HG02588 (cell line): ENCODE results near the gene CEP112.

Source experiments
- ATAC-seq: cut with Tn5 transposase; IDR thresholded peaks from one replicate; pipeline ENCODE4 v1.9.1; 2021; ENCODE audit warnings: mild to moderate bottlenecking, moderate library complexity; ENCODE audit not compliant: unreplicated experiment

CEP112 gene

GRCh38 chr17:66211047-66211810 is 19.3 kb upstream of the CEP112 start:
- no peak for ATAC-seq

- ATAC-seq: no peak
Measured at GRCh38 chr17:66210208-66210574, 18.3 kb upstream of the CEP112 start.

- ATAC-seq: no peak
Measured at GRCh38 chr17:66207936-66208335, 16.0 kb upstream of the CEP112 start.

- ATAC-seq: no peak
Measured at GRCh38 chr17:66203274-66204015, 11.5 kb upstream of the CEP112 start.

GRCh38 chr17:66200685-66201092 is 8.8 kb upstream of the CEP112 start:
- ATAC-seq: no peak

GRCh38 chr17:66198242-66198641 is 6.3 kb upstream of the CEP112 start:
- ATAC-seq: no peak

GRCh38 chr17:66192378-66192687 is 400 bp upstream of the CEP112 start:
- ATAC-seq: no peak

- no peak for ATAC-seq
Measured at GRCh38 chr17:66190738-66191592, 968 bp downstream of the CEP112 start.

GRCh38 chr17:66187718-66188117 is 4.2 kb downstream of the CEP112 start:
- no peak for ATAC-seq

- no peak for ATAC-seq
Measured at GRCh38 chr17:66185862-66186261, 6.1 kb downstream of the CEP112 start.

GRCh38 chr17:66184392-66184791 is 7.5 kb downstream of the CEP112 start:
- ATAC-seq: no peak

- ATAC-seq: no peak
Measured at GRCh38 chr17:66183529-66183928, 8.4 kb downstream of the CEP112 start.

GRCh38 chr17:66178642-66179041 is 13.3 kb downstream of the CEP112 start:
- no peak for ATAC-seq

GRCh38 chr17:66177048-66177447 is 14.9 kb downstream of the CEP112 start:
- no peak for ATAC-seq

- ATAC-seq: no peak
Measured at GRCh38 chr17:66175892-66176291, 16.0 kb downstream of the CEP112 start.

GRCh38 chr17:66172691-66173223 is 19.2 kb downstream of the CEP112 start:
- no peak for ATAC-seq

- ATAC-seq: no peak
Measured at GRCh38 chr17:66172144-66172543, 19.8 kb downstream of the CEP112 start.

- no peak for ATAC-seq
Measured at GRCh38 chr17:66171692-66172091, 20.2 kb downstream of the CEP112 start.

- ATAC-seq: no peak
Measured at GRCh38 chr17:66171172-66171571, 20.8 kb downstream of the CEP112 start.

- no peak for ATAC-seq
Measured at GRCh38 chr17:66169839-66170238, 22.1 kb downstream of the CEP112 start.

- ATAC-seq: no peak
Measured at GRCh38 chr17:66167189-66167815, 24.6 kb downstream of the CEP112 start.
